SH-SY5Y (cell line): ENCODE results near the gene SMCP.

Experiments
- GATA2 ChIP-seq: IDR thresholded peaks from 2 replicates; pipeline ENCODE4 v1.6.1; 2011; ENCODE audit warnings: mild to moderate bottlenecking, low read depth, low read length
- GATA3 ChIP-seq: IDR thresholded peaks from 2 replicates; pipeline ENCODE4 v1.6.1; 2011; ENCODE audit warnings: low read depth, mild to moderate bottlenecking, low read length, moderate library complexity

- TF ChIP-seq GATA3, result no peak
- TF ChIP-seq GATA2, result no peak
Observed at GRCh38 chr1:152878042-152878441, at the start of gene SMCP.
